B cell (primary cell): ENCODE measurements around the gene CHST15.

Experiments used
- CTCF ChIP-seq: fragments of 200-600 bp; IDR thresholded peaks from one replicate; pipeline ENCODE4 v1.8.0; 2022; ENCODE audit warnings: antibody characterized with exemption, mild to moderate bottlenecking
- EZH2 ChIP-seq: IDR thresholded peaks from 2 replicates; pipeline ENCODE4 v1.6.1; 2012; ENCODE audit warnings: borderline replicate concordance, low read depth, mild to moderate bottlenecking, moderate library complexity, low read length; ENCODE audit not compliant: insufficient read depth, poor library complexity, severe bottlenecking

DNA sequence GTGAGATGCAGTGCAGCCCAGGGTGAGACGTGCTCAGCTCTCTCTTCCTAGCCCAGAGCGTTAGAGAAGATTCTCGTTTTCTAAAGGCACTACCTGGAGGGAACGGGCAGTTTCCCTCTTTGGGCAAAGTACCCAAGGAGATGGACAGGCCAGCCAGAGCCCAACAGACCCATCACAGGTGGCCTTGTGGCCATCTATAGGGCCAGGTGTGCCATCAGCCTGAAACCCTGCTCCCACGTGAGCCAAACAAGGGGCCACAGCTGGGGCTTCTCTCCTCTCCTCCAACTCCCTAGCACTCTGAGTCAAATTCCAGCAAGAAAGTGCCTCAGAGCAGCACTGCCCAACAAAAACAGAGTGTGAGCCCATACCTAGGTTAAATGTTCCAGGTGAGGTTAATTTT, 22.3 kb downstream of the CHST15 start:
- TF ChIP-seq CTCF: no peak
- no peak for TF ChIP-seq EZH2
